ENCODE measurements around the gene STRAP.
"Not testable (repeated sequence)": the region's sequence is repeated elsewhere in the genome, so short reads cannot be mapped to it uniquely, and the experiment has no call there.

Gene STRAP

GRCh38 chr12:15868186-15868585 lies 14.0 kb upstream of the STRAP start:
- no peak for DNase-seq (ENCODE audit: low read depth in 2 of 3, low spot score in 2 of 3)

GRCh38 chr12:15873556-15873955 lies 8.6 kb upstream of the STRAP start:
- no peak for DNase-seq (ENCODE audit: low read depth in 2 of 3, low spot score in 2 of 3)

GRCh38 chr12:15874556-15875145 lies 7.5 kb upstream of the STRAP start:
- not testable (repeated sequence) for DNase-seq (ENCODE audit: low read depth in 2 of 3, low spot score in 2 of 3)

GRCh38 chr12:15875863-15876262 lies 6.3 kb upstream of the STRAP start:
- DNase-seq (ENCODE audit: low read depth in 2 of 3, low spot score in 2 of 3): no peak

- no peak for DNase-seq (ENCODE audit: low read depth in 2 of 3, low spot score in 2 of 3)
Observed at GRCh38 chr12:15879413-15879812, 2.8 kb upstream of the STRAP start.

- no peak for DNase-seq (ENCODE audit: low read depth in 2 of 3, low spot score in 2 of 3)
Observed at GRCh38 chr12:15880721-15881120, 1.5 kb upstream of the STRAP start.

GRCh38 chr12:15883536-15883935 lies 1.3 kb downstream of the STRAP start:
- no peak for DNase-seq (ENCODE audit: low read depth in 2 of 3, low spot score in 2 of 3)

- no peak for DNase-seq (ENCODE audit: low read depth in 2 of 3, low spot score in 2 of 3)
Observed at GRCh38 chr12:15886372-15887042, 4.3 kb downstream of the STRAP start.

GRCh38 chr12:15887043-15887817 lies 5.0 kb downstream of the STRAP start:
- no peak for DNase-seq (ENCODE audit: low read depth in 2 of 3, low spot score in 2 of 3)

- no peak for DNase-seq (ENCODE audit: low read depth in 2 of 3, low spot score in 2 of 3)
Observed at GRCh38 chr12:15892645-15893259, 10.6 kb downstream of the STRAP start.

- DNase-seq (ENCODE audit: low read depth in 2 of 3, low spot score in 2 of 3): no peak
Observed at GRCh38 chr12:15893260-15893659, 11.1 kb downstream of the STRAP start.

- no peak for DNase-seq (ENCODE audit: low read depth in 2 of 3, low spot score in 2 of 3)
Observed at GRCh38 chr12:15896867-15897266, 14.7 kb downstream of the STRAP start.

GRCh38 chr12:15897433-15897832 lies 15.2 kb downstream of the STRAP start:
- no peak for DNase-seq (ENCODE audit: low read depth in 2 of 3, low spot score in 2 of 3)

GRCh38 chr12:15899282-15899870 lies 17.2 kb downstream of the STRAP start:
- DNase-seq (ENCODE audit: low read depth in 2 of 3, low spot score in 2 of 3): no peak

GRCh38 chr12:15904378-15904920 lies 22.3 kb downstream of the STRAP start:
- DNase-seq (ENCODE audit: low read depth in 2 of 3, low spot score in 2 of 3): no peak

- no peak for DNase-seq (ENCODE audit: low read depth in 2 of 3, low spot score in 2 of 3)
Observed at GRCh38 chr12:15910468-15910863, 28.3 kb downstream of the STRAP start.

- peak; percentile 21 to 26 (median 23) for DNase-seq (ENCODE audit: low read depth in 2 of 3, low spot score in 2 of 3)
Observed at GRCh38 chr12:15910864-15911721, 28.9 kb downstream of the STRAP start, which contains the start of gene DERA. TSS of gene DERA (plus strand) at chr12:15911332. CDS start at chr12:15911384, 52 bp downstream.

- not testable (repeated sequence) for DNase-seq (ENCODE audit: low read depth in 2 of 3, low spot score in 2 of 3)
Observed at GRCh38 chr12:15911931-15912330, 29.7 kb downstream of the STRAP start.

- not testable (repeated sequence) for DNase-seq (ENCODE audit: low read depth in 2 of 3, low spot score in 2 of 3)
Observed at GRCh38 chr12:15914131-15914530, 31.9 kb downstream of the STRAP start.

- DNase-seq (ENCODE audit: low read depth in 2 of 3, low spot score in 2 of 3): no peak
Observed at GRCh38 chr12:15918066-15918465, 35.9 kb downstream of the STRAP start.

All from activated CD8-positive, alpha-beta memory T cell treated with anti-CD3 and anti-CD28 coated beads for 48 hours (primary cell).